Fibroblast of skin of scalp (primary cell): ENCODE data around the gene HMGCR.

ENCODE experiments used
- DNase-seq: peaks from one replicate; pipeline ENCODE4 v3.0.0-alpha.2; 2013

Gene HMGCR

DNA sequence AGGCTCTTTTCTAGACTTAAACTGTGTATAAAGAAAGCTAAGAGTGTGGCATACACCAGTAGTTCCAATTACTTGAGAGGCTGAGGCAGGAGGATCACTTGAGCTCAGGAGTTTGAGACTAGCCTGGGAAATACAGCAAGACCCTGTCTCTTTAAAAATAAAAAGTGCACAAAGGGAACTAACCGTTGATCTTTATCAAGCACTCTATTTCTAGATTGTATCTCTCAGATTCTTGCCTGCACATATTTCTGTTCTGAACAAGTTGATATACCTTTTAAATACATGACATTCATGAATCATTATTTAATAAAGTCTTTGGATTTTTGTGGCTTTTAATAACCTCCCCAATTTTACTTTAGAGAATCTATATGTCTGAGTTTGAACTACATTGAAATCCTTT, 47.2 kb downstream of the HMGCR start:
- no peak for DNase-seq

DNA sequence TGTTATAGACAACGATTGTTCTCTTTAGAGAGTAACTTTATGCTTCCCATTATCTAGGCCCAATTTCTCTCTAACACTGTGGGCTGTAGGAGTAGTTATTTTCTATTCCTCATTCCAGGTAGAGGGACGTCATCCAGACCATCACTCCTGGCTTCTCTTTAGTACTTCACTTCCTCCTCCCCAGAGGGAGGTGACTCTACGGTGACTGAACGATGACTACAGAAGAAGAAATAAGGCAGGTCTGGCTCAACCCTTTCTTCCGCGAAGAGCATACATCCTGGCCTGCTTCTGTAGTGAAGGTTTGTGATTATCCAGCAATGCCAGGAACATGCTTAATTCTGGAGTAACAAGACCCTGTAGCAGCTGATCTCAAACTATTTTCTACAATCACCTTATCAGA, 50.8 kb downstream of the HMGCR start:
- no peak for DNase-seq

DNA sequence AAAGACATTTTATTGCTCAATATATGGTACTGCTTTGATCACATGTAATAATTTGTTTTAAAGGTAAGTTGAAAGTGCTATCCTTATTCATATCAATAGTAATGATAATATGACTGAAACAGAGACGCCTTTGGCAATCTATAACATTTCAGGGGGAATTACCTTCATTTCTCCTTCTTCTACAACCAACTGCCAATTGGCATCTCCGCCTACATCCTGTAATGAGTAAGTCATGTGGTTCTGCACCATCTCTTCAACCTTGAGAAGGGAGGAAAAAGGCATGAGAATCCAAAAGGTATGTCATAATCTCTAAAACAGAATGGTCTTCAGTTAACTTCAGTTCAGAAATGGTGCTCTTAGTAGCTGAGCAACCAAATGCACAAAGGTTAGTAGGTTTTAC, 52.4 kb downstream of the HMGCR start:
- no peak for DNase-seq

DNA sequence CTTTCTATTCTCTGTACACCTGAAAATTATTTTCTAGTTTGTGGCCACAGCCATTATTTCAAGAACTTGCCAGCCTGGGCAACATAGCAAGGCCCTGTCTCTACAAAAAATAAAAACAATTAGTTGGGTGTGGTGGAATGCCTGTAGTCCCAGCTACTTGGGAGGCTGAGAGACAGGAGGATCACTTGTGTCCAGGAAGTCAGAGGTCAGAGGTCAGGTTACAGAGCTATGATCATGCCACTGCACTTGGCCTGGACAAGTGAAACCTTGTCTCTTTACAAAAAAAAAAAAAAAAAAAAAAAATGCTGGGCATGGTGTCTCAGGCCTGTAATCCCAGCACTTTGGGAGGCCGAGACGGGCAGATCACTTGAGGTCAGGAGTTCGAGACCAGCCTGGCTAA, 58.3 kb downstream of the HMGCR start:
- DNase-seq: no peak

DNA sequence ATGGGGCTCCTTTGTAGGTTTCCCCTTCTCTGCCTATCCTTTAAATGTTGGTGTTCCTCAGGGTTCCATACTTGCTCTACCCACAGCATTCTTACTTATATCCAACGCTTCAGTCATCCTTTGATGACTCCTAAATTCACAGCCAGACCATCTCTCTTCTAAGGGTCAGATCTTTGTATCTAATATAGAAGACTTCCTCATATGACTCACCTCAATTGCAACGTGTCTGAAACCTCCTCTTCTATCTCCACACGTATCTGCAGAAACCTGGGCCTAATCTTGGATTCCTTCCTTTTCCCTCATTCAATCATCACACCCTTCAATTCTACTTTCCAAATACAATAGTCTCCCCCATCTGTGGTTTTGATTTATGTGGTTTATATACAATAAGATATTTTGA, 68.3 kb downstream of the HMGCR start:
- peak; percentile 5 for DNase-seq
